Measurements from ENCODE around the gene TAF3.

TAF3 gene

DNA sequence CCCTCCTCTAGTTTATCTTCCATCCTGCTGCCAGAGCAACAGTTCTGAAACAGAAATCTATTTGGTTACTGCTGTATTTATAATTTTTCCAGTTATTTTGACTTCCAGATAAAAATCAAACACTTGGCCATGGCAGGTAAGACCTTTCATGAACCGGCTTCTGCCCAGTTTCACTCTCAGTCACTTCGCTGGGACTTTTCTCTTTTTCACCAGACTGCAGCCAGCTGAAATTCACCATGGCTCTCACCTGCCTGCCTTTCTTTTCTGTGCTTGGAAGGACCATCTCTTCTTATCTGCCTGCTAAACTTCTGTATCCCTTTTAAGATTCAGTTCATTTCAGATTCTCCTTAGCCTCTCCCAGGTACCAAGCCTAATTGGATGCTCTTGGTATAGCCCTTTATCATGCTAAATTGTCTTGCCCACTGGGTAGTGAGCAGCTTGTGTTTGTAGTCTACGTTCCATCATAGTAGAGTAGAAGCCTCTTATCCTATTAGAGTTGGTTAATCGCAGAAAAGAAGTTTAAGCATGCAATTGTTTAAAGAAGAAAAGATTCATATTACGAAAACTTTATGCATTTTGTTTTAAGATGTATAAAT is 71.7 kb downstream of the TAF3 start:
- H3K9me3 ChIP-seq (ENCODE audit: control insufficient read depth, low read depth, low read length): no peaks in the 10 kb centered on the region
- H3K4me3 ChIP-seq (ENCODE audit: low read length): no peak overlapping the region
- peaks cover 6% of the 10 kb centered on the region for H3K4me1 ChIP-seq (ENCODE audit: control insufficient read depth, low read depth, low read length)
- H3K9ac ChIP-seq (ENCODE audit: low read length): no peak overlapping the region
- no peaks in the 10 kb centered on the region for H3K36me3 ChIP-seq (ENCODE audit: control insufficient read depth, low read depth, low read length)
- no peak overlapping the region for H3K27ac ChIP-seq (ENCODE audit: low read length)
- H3K27me3 ChIP-seq (ENCODE audit: control insufficient read depth, insufficient read depth, low read length): no peaks in the 10 kb centered on the region

DNA sequence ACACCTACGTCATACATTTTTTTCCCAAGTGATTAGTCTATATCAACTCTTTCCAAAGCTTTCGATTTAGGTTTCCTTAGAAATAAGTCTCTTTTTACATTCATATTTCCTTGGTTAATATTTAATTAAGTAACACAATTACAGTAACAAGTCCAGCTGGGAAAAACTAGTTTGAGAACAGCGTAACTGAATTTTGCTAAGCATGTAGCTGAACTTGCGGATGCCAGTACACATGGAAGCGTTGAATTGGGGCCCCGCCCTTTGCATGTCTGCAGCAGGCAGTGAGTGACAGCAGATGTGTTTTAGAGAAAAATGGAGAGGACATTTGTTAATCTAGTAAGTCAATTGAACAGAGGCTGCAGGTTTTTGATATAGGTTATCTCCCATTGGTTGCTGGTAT is 72.5 kb downstream of the TAF3 start:
- Histone ChIP-seq H3K9ac (ENCODE audit: low read length) (no peak overlapping the region), H3K36me3 (ENCODE audit: control insufficient read depth, low read depth, low read length) (no peaks in the 10 kb centered on the region), H3K27ac (ENCODE audit: low read length) (no peak overlapping the region), H3K4me3 (ENCODE audit: low read length) (no peak overlapping the region), H3K4me1 (ENCODE audit: control insufficient read depth, low read depth, low read length) (peaks cover 6% of the 10 kb centered on the region), H3K27me3 (ENCODE audit: control insufficient read depth, insufficient read depth, low read length) (no peaks in the 10 kb centered on the region), H3K9me3 (ENCODE audit: control insufficient read depth, low read depth, low read length) (no peaks in the 10 kb centered on the region)

DNA sequence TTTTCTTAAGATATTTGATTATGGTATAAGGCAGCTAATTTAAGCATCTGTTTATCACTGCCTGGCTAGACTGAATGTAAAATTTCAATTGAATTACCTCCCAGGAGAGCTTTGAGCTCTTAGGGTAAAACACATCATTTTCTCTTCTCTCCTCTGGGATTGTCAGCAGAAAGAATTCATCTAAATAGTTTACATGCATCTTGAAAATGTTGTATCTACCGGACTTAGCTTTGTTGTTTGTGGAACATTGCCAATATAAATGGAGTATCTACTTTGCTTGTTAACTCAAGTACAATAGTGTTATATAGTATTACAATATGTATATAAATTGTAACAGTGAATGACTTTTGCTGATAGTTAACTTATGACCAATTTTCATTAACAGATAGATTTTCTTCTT is 73.3 kb downstream of the TAF3 start:
- Histone ChIP-seq H3K4me3 (ENCODE audit: low read length) (no peak overlapping the region), H3K9me3 (ENCODE audit: control insufficient read depth, low read depth, low read length) (no peaks in the 10 kb centered on the region), H3K27ac (ENCODE audit: low read length) (no peak overlapping the region), H3K36me3 (ENCODE audit: control insufficient read depth, low read depth, low read length) (no peaks in the 10 kb centered on the region), H3K4me1 (ENCODE audit: control insufficient read depth, low read depth, low read length) (peaks cover 6% of the 10 kb centered on the region), H3K9ac (ENCODE audit: low read length) (no peak overlapping the region), H3K27me3 (ENCODE audit: control insufficient read depth, insufficient read depth, low read length) (no peaks in the 10 kb centered on the region)

DNA sequence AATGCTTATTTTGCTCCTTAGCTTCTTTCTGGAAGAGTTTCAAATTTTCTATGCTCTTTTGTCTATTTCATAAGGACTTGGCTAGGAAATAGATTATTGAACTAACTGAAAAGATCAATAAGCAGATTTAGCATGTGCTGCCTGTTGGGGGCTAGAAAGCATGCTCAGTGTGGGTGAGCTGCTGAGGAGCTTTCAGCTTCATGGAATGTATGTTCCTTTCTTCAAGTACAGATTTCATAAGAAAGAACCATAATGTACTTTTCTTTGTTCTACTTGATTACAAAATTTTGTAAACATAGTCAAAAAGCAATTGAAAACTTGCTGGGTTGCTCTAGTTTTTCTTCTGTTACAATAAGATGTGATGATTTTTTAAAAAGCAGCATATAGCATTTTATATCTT is 73.8 kb downstream of the TAF3 start:
- Histone ChIP-seq H3K9me3 (ENCODE audit: control insufficient read depth, low read depth, low read length) (no peaks in the 10 kb centered on the region), H3K4me1 (ENCODE audit: control insufficient read depth, low read depth, low read length) (peaks cover 6% of the 10 kb centered on the region), H3K27me3 (ENCODE audit: control insufficient read depth, insufficient read depth, low read length) (no peaks in the 10 kb centered on the region), H3K27ac (ENCODE audit: low read length) (no peak overlapping the region), H3K36me3 (ENCODE audit: control insufficient read depth, low read depth, low read length) (no peaks in the 10 kb centered on the region), H3K4me3 (ENCODE audit: low read length) (no peak overlapping the region), H3K9ac (ENCODE audit: low read length) (no peak overlapping the region)

DNA sequence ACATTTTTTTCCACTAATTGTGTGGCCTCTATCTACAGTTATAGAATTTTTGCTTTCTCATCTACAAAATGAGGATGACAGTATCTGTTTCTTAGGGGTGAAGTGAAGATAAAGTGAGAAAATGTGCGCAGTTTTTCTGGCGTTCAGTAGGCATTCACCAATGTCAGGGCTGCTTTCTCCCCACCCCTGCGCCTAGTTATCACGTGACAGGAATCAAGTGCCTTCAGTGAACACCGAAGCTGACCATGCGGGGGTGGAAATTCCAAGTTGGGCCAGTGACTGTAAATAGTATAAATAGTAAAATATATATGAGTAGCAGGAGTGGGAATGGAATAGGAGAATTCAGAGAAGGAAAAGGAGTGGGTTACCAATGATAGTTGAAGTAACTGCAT is 77.4 kb downstream of the TAF3 start:
- H3K9me3 ChIP-seq (ENCODE audit: control insufficient read depth, low read depth, low read length): no peaks in the 10 kb centered on the region
- H3K9ac ChIP-seq (ENCODE audit: low read length): no peak overlapping the region
- no peaks in the 10 kb centered on the region for H3K27me3 ChIP-seq (ENCODE audit: control insufficient read depth, insufficient read depth, low read length)
- no peaks in the 10 kb centered on the region for H3K4me1 ChIP-seq (ENCODE audit: control insufficient read depth, low read depth, low read length)
- H3K4me3 ChIP-seq (ENCODE audit: low read length): no peak overlapping the region
- no peaks in the 10 kb centered on the region for H3K36me3 ChIP-seq (ENCODE audit: control insufficient read depth, low read depth, low read length)
- H3K27ac ChIP-seq (ENCODE audit: low read length): no peak overlapping the region

DNA sequence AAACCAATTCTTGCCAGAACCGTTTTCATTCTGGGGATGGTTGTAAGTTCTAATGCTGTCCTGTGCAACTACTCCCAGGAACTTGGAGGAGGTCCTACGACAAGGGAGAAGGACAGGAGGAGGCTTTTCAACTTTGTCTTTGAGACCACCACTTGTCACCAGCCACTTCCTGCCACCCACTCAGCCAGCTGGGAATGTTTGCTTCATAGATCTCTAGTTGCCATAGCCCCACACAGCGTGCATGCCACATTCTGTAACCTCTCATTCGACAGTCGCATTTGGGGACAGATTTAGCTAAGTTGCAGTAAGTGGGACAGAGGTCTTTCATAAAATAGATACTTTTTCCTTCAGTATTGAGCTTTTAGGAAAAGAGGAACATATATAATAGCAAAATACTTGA is 78.0 kb downstream of the TAF3 start:
- Histone ChIP-seq H3K27me3 (ENCODE audit: control insufficient read depth, insufficient read depth, low read length) (no peaks in the 10 kb centered on the region), H3K36me3 (ENCODE audit: control insufficient read depth, low read depth, low read length) (no peaks in the 10 kb centered on the region), H3K4me3 (ENCODE audit: low read length) (no peak overlapping the region), H3K9ac (ENCODE audit: low read length) (no peak overlapping the region), H3K27ac (ENCODE audit: low read length) (no peak overlapping the region), H3K9me3 (ENCODE audit: control insufficient read depth, low read depth, low read length) (no peaks in the 10 kb centered on the region), H3K4me1 (ENCODE audit: control insufficient read depth, low read depth, low read length) (no peaks in the 10 kb centered on the region)

DNA sequence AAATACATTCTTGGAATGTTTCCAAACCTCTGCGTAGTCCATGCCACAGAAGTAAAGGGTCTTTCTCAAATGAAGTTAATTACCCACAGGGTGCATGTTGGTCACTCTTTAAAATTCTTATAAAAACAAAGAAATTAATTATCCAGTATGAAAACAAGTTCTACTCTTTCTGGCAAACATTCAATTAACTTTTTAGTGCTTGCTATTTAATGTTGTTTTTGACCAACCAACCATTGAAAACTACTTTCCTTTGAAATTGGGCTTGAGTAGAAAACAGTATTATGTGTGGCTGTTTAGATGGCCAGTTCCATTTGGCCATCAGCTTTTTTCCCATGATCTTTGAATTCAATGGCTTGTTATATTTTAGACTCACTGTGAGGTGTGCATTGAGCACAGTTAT is 83.0 kb downstream of the TAF3 start:
- H3K4me3 ChIP-seq (ENCODE audit: low read length): no peak overlapping the region
- no peaks in the 10 kb centered on the region for H3K27me3 ChIP-seq (ENCODE audit: control insufficient read depth, insufficient read depth, low read length)
- no peak overlapping the region for H3K27ac ChIP-seq (ENCODE audit: low read length)
- no peaks in the 10 kb centered on the region for H3K36me3 ChIP-seq (ENCODE audit: control insufficient read depth, low read depth, low read length)
- H3K4me1 ChIP-seq (ENCODE audit: control insufficient read depth, low read depth, low read length): no peaks in the 10 kb centered on the region
- H3K9me3 ChIP-seq (ENCODE audit: control insufficient read depth, low read depth, low read length): no peaks in the 10 kb centered on the region
- no peak overlapping the region for H3K9ac ChIP-seq (ENCODE audit: low read length)

DNA sequence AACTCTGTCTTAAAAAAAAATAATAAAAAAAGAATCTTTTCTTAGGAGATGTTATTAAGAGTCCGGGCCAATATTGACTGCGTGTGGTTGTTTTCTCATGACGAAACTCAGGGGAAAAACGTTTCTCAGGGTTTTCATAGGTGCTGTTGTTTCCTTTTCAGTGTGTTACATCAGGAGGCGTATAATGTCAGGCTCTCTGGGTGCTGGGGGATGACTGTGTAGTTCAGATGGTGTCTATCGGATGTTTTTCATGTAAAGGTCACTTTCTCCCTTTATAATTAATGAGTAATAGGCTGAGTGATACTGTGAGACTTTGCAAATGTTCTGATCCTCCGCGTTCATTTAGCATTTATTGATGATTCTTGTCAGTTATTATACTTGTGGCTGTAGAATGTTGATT is 84.1 kb downstream of the TAF3 start:
- Histone ChIP-seq H3K9ac (ENCODE audit: low read length) (no peak overlapping the region), H3K9me3 (ENCODE audit: control insufficient read depth, low read depth, low read length) (no peaks in the 10 kb centered on the region), H3K27me3 (ENCODE audit: control insufficient read depth, insufficient read depth, low read length) (no peaks in the 10 kb centered on the region), H3K4me3 (ENCODE audit: low read length) (no peak overlapping the region), H3K4me1 (ENCODE audit: control insufficient read depth, low read depth, low read length) (no peaks in the 10 kb centered on the region), H3K27ac (ENCODE audit: low read length) (no peak overlapping the region), H3K36me3 (ENCODE audit: control insufficient read depth, low read depth, low read length) (no peaks in the 10 kb centered on the region)

DNA sequence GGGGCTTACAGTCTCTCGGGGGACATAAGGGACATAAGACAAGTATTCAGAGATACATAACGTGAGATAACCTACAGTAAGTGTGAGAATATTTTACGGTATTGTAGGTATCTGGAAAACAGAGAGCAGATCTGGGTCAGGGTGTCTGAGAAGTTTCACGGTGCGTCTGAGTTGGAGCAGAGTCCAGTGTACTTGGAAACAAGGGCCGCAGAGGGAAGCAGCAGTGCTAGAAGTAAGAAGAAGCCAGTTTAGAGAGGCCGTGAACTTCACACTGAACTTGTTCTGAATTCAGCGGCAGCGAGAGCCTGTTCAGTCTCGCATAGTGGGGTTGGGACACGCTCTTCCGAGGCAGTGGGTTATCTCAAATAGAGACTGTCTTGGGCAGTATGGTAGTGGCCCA is 85.5 kb downstream of the TAF3 start:
- no peaks in the 10 kb centered on the region for H3K9me3 ChIP-seq (ENCODE audit: control insufficient read depth, low read depth, low read length)
- no peaks in the 10 kb centered on the region for H3K27me3 ChIP-seq (ENCODE audit: control insufficient read depth, insufficient read depth, low read length)
- H3K4me3 ChIP-seq (ENCODE audit: low read length): no peak overlapping the region
- H3K4me1 ChIP-seq (ENCODE audit: control insufficient read depth, low read depth, low read length): no peaks in the 10 kb centered on the region
- no peak overlapping the region for H3K9ac ChIP-seq (ENCODE audit: low read length)
- H3K27ac ChIP-seq (ENCODE audit: low read length): no peak overlapping the region
- no peaks in the 10 kb centered on the region for H3K36me3 ChIP-seq (ENCODE audit: control insufficient read depth, low read depth, low read length)

DNA sequence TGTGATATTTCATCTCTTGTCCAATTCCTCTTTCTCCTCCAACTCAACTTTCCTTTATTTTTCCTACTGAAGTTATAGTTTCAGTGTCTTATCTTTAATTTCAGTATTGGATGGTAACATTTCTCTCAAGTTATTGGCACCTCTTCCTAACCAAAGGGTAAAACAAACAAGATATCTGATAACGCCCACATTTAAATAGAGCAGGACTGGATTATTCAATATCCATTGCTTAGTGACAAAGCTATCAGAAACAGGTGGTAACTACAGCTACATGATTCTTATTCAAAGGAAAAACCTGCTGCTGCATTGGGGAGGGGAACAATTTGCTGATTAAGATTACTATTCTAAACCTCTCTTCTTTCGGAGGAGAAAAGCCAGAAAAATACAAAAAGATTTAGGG is 87.8 kb downstream of the TAF3 start:
- Histone ChIP-seq H3K4me3 (ENCODE audit: low read length) (no peak overlapping the region), H3K9ac (ENCODE audit: low read length) (no peak overlapping the region), H3K4me1 (ENCODE audit: control insufficient read depth, low read depth, low read length) (no peaks in the 10 kb centered on the region), H3K9me3 (ENCODE audit: control insufficient read depth, low read depth, low read length) (no peaks in the 10 kb centered on the region), H3K27me3 (ENCODE audit: control insufficient read depth, insufficient read depth, low read length) (no peaks in the 10 kb centered on the region), H3K36me3 (ENCODE audit: control insufficient read depth, low read depth, low read length) (no peaks in the 10 kb centered on the region), H3K27ac (ENCODE audit: low read length) (no peak overlapping the region)

DNA sequence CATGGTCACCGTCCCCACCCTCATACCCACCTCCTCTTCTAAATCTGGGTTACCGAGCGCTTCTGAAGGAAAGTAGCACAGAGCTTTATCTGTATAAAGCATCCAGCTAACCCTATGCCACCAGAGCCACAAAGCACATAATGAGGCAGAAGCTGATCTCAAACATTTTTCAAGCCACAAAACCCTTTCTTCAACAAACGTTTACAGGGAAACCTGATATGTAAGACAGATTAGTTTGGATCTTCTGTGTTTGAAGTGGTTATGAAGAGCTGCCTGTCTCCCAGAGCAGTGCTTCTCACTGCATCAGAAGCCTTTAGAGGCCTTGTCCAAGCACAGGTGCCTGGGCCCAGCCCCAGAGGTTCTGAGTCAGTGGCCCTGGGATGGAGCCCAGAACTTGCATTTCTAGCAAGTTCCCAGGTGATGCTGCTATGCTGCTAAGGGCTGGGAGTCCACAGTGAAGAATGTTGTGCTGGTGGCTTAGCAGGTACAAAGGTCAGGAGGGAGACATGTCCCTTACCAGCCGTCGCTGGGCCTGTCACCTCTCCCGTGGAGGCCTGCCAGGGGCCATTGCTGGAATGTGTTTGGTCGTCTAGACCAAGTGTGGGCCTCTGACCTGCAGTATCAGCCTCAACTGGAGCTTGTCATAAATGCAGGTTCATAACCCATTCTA is 90.4 kb downstream of the TAF3 start:
- H3K4me3 ChIP-seq (ENCODE audit: low read length): no peak overlapping the region
- no peak overlapping the region for H3K27ac ChIP-seq (ENCODE audit: low read length)
- no peaks in the 10 kb centered on the region for H3K9me3 ChIP-seq (ENCODE audit: control insufficient read depth, low read depth, low read length)
- no peak overlapping the region for H3K9ac ChIP-seq (ENCODE audit: low read length)
- H3K4me1 ChIP-seq (ENCODE audit: control insufficient read depth, low read depth, low read length): no peaks in the 10 kb centered on the region
- no peaks in the 10 kb centered on the region for H3K36me3 ChIP-seq (ENCODE audit: control insufficient read depth, low read depth, low read length)
- H3K27me3 ChIP-seq (ENCODE audit: control insufficient read depth, insufficient read depth, low read length): no peaks in the 10 kb centered on the region

DNA sequence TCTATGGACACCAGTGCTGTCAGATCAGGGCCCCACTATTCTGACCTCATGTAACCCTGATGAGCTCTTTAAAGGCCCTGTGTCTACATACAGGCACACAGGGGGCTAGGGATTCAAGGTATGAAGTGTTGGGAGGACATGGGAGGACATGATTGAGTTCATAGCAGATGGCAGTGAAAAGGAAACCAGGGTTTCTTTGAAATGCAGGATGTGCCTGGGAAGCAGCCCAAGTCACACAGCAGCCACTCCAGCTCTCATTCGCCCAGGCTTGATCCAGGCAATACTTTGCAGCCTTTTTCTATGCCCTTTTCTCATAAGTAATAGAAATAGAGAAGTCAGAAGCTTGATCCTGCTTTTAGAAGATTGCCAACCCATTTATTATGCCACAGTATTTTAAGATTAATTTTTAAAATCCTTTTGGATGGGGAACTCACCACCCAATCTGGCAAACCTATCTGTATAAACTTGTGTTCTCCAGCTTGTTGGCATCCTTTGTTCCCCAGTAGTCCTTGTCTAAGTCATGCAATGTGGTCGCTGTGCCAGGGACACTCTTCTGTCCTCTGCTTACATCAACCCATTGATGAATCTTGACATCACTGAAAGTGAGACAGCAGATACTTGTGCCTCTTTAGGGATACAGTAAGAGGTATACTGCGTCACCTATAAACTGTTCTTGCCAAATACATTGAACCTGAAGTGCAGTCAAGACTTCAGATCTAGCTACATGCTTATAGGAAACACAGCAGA is 95.0 kb downstream of the TAF3 start:
- Histone ChIP-seq H3K4me1 (ENCODE audit: control insufficient read depth, low read depth, low read length) (no peaks in the 10 kb centered on the region), H3K27ac (ENCODE audit: low read length) (no peak overlapping the region), H3K9ac (ENCODE audit: low read length) (no peak overlapping the region), H3K36me3 (ENCODE audit: control insufficient read depth, low read depth, low read length) (no peaks in the 10 kb centered on the region), H3K27me3 (ENCODE audit: control insufficient read depth, insufficient read depth, low read length) (no peaks in the 10 kb centered on the region), H3K4me3 (ENCODE audit: low read length) (no peak overlapping the region), H3K9me3 (ENCODE audit: control insufficient read depth, low read depth, low read length) (no peaks in the 10 kb centered on the region)
